Right kidney (tissue), 1 donor: ENCODE data around the gene SRL.
"Not testable (repeated sequence)": the region's sequence is repeated elsewhere in the genome, so short reads cannot be mapped to it uniquely, and the experiment has no call there.

ENCODE experiments used
- DNase-seq: peaks from one replicate; pipeline ENCODE4 v3.0.0-alpha.2; 2016

Gene SRL

GRCh38 chr16:4159726-4160125 is 82.2 kb downstream of the SRL start:
- no peak for DNase-seq

GRCh38 chr16:4158143-4159093 is 83.5 kb downstream of the SRL start:
- DNase-seq: no peak

- DNase-seq: no peak
Measured at GRCh38 chr16:4157376-4157825, 84.5 kb downstream of the SRL start.

DNA sequence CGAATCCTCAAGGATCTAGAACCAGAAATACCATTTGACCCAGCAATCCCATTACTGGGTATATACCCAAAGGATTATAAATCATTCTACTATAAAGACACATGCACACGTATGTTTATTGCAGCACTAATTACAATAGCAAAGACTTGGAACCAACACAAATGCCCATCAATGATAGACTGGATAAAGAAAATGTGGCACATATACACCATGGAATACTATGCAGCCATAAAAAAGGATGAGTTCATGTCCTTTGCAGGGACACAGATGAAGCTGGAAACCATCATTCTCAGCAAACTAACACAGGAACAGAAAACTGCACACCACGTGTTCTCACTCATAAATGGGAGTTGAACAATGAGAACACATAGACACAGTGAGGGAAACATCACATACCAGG is 85.4 kb downstream of the SRL start:
- not testable (repeated sequence) for DNase-seq

GRCh38 chr16:4153364-4153763 is 88.5 kb downstream of the SRL start:
- not testable (repeated sequence) for DNase-seq

- no peak for DNase-seq
Measured at GRCh38 chr16:4152267-4152666, 89.6 kb downstream of the SRL start.

DNA sequence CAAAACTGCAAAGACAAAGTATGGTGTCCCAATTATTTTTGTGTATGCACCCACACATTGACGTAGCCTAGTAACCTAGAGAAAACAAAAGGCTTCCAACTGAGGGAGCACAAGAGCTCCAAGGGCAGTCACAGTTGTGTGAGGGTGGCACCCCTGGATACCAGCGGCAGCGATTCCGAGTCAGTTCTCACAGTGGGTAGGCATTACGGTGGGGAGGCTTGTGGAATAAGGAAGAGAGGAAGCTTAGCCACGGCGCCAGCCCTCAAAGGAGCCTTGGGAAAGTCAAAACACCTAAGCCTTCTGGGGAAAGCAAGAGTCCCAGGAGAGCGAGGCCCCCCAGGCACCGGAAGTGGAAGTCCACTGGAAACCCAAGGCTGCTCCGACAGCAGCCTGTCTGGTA is 94.6 kb downstream of the SRL start:
- no peak for DNase-seq

- no peak for DNase-seq
Measured at GRCh38 chr16:4142268-4142667, 99.6 kb downstream of the SRL start.

DNA sequence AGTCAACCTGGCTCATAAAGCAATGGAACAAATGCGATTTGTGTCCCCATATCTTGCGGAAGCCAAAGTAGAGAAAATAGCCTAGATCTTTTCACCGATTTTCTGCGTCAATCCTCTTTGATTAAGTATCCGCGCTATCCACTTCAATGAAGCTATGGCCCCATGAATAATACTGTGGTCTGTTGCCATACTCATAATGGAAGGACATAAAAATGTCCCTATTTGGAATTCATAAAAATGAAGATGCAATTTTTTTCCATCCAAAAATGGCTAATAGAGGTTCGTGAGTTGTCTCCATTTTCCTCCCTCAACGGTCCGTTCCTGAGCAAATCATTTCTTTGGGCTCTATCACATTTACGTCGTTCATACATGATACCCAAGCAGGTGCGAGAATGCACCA is 100.3 kb downstream of the SRL start:
- DNase-seq: no peak

DNA sequence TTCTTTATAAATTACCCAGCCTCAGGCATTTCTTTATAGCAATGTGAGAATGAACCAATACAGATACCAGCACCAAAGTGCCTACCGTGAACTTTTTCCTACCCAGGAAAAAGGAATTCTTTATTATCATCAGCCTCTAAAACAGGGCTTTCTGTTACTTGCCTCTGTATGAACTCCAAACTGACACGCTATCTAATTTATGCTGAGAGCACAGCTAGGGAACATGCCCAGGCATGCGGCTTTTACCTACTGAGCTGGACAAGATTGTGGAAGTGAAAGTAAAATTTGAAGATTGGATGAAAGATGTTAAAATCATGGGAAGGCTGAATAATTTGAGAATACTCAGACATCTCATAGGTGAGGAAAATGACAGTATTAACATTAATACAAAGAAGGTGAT is 101.2 kb downstream of the SRL start:
- DNase-seq: no peak

GRCh38 chr16:4139968-4140367 is 101.9 kb downstream of the SRL start:
- no peak for DNase-seq
